NCI-H748 treated with DMSO at 0.1 percent for 48 hours (cell line): ENCODE data around the gene CCDC69.
"Not testable (repeated sequence)": the region's sequence is repeated elsewhere in the genome, so short reads cannot be mapped to it uniquely, and the experiment has no call there.

ENCODE experiments used
- DNase-seq: peaks from one replicate; lab custom pipeline; 2025; lab: John Stamatoyannopoulos, UW

Gene CCDC69

GRCh38 chr5:151192626-151193025 lies 31.3 kb downstream of the CCDC69 start:
- no peak for DNase-seq

GRCh38 chr5:151191661-151192060 lies 32.2 kb downstream of the CCDC69 start:
- no peak for DNase-seq

GRCh38 chr5:151189151-151189550 lies 34.7 kb downstream of the CCDC69 start:
- DNase-seq: no peak

GRCh38 chr5:151186538-151186937 lies 37.4 kb downstream of the CCDC69 start:
- DNase-seq: no peak

- no peak for DNase-seq
Observed at GRCh38 chr5:151186052-151186451, 37.8 kb downstream of the CCDC69 start.

- DNase-seq: no peak
Observed at GRCh38 chr5:151184316-151185042, 39.4 kb downstream of the CCDC69 start.

- no peak for DNase-seq
Observed at GRCh38 chr5:151183456-151184245, 40.2 kb downstream of the CCDC69 start.

- DNase-seq: no peak
Observed at GRCh38 chr5:151182976-151183375, 40.9 kb downstream of the CCDC69 start.

GRCh38 chr5:151182524-151182900 lies 41.4 kb downstream of the CCDC69 start:
- DNase-seq: no peak

GRCh38 chr5:151181818-151182523 lies 41.9 kb downstream of the CCDC69 start:
- DNase-seq: no peak

GRCh38 chr5:151180291-151180690 lies 43.6 kb downstream of the CCDC69 start:
- no peak for DNase-seq

GRCh38 chr5:151179489-151179840 lies 44.4 kb downstream of the CCDC69 start:
- no peak for DNase-seq

- DNase-seq: no peak
Observed at GRCh38 chr5:151178777-151179488, 45.0 kb downstream of the CCDC69 start.

- DNase-seq: no peak
Observed at GRCh38 chr5:151178372-151178771, 45.5 kb downstream of the CCDC69 start.

- DNase-seq: not testable (repeated sequence)
Observed at GRCh38 chr5:151176268-151176667, 47.6 kb downstream of the CCDC69 start.

GRCh38 chr5:151174612-151175101 lies 49.2 kb downstream of the CCDC69 start:
- DNase-seq: no peak

- DNase-seq: no peak
Observed at GRCh38 chr5:151173711-151174611, 49.9 kb downstream of the CCDC69 start.

GRCh38 chr5:151171529-151171928 lies 52.4 kb downstream of the CCDC69 start:
- DNase-seq: no peak

- no peak for DNase-seq
Observed at GRCh38 chr5:151168602-151169344, 55.1 kb downstream of the CCDC69 start.

- DNase-seq: no peak
Observed at GRCh38 chr5:151167022-151167421, 56.9 kb downstream of the CCDC69 start.
